ENCODE measurements around the gene RAB24. TPM values are rescaled to one million over a fixed set of nuclear protein-coding genes. Genes with fewer than 3 reads are reported as not detected.
A peak's percentile ranks its signal among the peaks of the same experiment; 100 is the strongest.
"Not testable (repeated sequence)": the region's sequence is repeated elsewhere in the genome, so short reads cannot be mapped to it uniquely, and the experiment has no call there.

RAB24 gene
- total RNA-seq, 2 donors from 2014 or later = 21.5 to 28.7 TPM

DNA sequence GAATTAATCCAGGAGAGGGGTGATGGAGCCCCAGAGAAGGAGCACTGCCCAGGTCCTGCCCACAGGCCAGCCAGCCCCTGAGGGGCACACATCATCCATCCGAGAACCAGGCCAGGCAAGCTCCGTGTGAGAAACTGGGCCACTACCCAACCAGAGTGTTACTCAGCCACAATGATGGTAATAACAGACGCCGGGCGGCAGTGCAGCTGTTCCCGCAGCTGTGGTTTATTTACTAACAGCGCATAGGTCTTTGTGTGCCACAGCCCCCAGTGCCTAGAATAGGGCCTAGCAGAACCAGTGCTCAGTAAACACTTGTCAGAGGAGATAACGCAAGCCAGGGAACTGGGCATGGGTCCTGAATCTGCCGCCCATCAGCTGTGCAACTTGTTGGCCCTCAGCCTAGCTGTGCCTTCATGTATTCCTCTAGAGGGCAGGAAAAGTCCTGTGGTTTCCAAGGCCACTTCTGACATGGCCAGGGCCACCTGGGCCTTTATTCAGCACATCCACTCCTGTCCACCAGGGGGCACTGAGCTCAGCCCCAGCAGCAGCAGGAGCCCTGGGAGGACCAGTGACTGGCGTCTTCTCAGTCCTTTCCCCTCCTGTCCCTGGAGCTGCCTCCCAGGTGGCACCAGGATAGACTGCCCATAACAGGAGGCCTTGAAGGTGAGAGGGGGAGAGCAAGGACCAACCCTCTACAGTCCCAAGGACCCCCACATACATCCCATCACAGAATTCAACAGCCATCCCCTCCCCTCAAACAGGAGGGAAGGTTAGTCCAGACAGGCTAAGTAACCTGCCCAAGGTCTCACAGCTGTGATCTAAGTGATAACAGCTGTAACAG is 6.1 kb upstream of the RAB24 start:
- Mint-ChIP-seq H3K27me3 (no peaks in the 10 kb centered on the region), H3K27ac (peak overlapping the region; percentile 56), H3K36me3 (ENCODE audit: low read depth) (peaks cover 34% of the 10 kb centered on the region), H3K9me3 (no peaks in the 10 kb centered on the region), H3K4me3 (peak overlapping the region; percentile 86), H3K4me1 (peaks cover 36% of the 10 kb centered on the region)
- peak; percentile 34 for ATAC-seq (replicated peaks)

DNA sequence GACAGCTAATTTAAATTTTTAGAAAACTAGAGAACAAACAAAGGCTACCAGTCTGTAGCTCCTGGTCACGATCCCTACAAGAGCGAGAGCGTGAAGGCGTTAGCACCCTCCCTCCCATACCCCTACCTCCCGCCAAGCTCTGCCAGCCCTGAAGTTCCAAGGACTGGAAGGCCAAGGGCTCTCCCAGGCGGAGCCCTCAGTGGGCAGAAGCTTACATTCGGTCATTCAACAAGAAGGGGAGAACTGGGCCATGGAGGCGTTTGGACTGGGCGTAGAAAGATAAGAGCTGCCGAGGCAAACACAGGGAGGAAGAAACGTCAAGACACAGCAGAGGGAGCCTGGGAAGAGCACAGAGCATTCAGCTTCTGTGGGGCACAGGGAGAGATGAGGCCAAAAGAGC is 5.2 kb upstream of the RAB24 start:
- Mint-ChIP-seq H3K36me3 (ENCODE audit: low read depth) (peaks cover 42% of the 10 kb centered on the region), H3K9me3 (no peaks in the 10 kb centered on the region), H3K4me1 (peaks cover 34% of the 10 kb centered on the region), H3K27me3 (no peaks in the 10 kb centered on the region), H3K27ac (peak overlapping the region; percentile 56), H3K4me3 (no peak overlapping the region)
- ATAC-seq (replicated peaks) = no peak

- peaks cover 48% of the 10 kb centered on the region for H3K36me3 Mint-ChIP-seq (ENCODE audit: low read depth)
- peaks cover 31% of the 10 kb centered on the region for H3K4me1 Mint-ChIP-seq
Measured at GRCh38 chr5:177307544-177308363, 4.2 kb upstream of the RAB24 start.

DNA sequence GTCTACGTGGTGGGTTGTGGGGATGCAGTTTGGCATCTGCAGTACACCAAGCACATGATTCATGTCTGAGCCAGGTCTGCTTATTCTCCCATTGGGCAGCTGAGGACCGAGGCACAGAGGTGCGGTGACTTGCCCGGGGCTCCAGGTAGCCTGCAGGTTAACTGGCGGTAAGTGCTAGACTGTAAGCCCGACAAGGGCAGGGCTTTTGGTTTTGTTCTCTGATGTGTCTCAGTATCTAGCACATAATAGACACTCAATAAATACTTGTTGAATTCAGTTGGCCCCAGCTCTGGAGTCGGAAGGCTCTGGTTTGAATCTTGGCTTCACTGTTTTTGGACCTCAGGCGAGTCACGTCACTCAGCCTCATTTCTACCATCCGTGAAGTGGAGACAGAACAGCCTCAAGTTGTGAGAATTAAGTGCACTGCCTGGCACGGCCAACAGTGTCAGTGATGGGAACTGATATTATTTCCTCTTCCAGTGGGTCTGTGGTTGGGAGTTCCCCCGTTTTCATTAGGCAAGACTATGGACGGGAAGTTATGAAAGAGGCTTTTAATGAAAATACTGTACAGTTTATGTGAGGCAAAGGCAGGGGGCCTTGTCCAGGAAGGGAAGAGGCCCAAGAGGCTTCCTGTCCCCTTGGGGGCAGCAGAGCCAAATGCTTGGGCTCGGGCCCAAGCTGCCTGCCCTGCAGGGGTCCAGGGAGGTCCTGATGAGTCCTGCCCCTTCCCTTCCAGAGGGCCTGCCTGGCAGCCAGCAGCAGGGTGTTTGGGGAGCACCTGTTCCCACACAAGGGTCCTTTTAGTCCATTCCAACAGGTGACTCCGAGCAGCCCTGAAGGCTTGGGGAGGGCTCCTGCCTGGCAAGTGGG is 3.4 kb upstream of the RAB24 start:
- ATAC-seq (replicated peaks) = no peak
- Mint-ChIP-seq H3K4me3 (peak overlapping the region; percentile 20), H3K9me3 (no peaks in the 10 kb centered on the region), H3K4me1 (peaks cover 38% of the 10 kb centered on the region), H3K27me3 (no peaks in the 10 kb centered on the region), H3K36me3 (ENCODE audit: low read depth) (peaks cover 57% of the 10 kb centered on the region), H3K27ac (peak overlapping the region; percentile 54)

More at GRCh38 chr5:177307544-177308363, 4.2 kb upstream of the RAB24 start:
- Mint-ChIP-seq H3K27me3 (no peaks in the 10 kb centered on the region), H3K4me3 (no peak overlapping the region), H3K27ac (no peak overlapping the region), H3K9me3 (no peaks in the 10 kb centered on the region)
- no peak for ATAC-seq (replicated peaks)

DNA sequence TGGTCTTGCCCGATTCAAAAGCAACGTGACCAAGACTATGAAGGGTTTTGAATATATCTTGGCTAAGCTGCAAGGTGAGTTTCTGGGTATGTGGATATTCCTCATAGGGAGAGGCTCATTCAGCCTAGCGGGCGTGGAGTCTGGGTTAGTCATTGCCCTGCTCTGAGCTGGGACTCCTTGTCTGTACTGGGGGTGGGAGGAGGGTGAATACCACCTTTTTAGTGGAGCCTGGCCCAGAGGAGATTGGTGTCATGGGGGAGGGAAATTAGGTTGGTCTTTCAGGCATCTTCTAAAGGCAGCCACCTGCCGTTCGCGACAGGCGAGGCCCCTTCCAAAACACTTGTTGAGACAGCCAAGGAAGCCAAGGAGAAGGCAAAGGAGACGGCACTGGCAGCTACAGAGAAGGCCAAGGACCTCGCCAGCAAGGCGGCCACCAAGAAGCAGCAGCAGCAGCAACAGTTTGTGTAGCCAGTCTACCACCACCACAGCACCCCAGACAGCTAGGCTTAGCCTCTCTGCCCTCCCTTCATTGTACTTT is 2.7 kb upstream of the RAB24 start:
- H3K4me3 Mint-ChIP-seq = peak overlapping the region; percentile 86
- H3K9me3 Mint-ChIP-seq; H3K27me3 Mint-ChIP-seq; ATAC-seq (replicated peaks): not testable (repeated sequence)
- H3K4me1 Mint-ChIP-seq = peaks cover 43% of the 10 kb centered on the region
- peak overlapping the region; percentile 54 for H3K27ac Mint-ChIP-seq
- peaks cover 63% of the 10 kb centered on the region for H3K36me3 Mint-ChIP-seq (ENCODE audit: low read depth)

DNA sequence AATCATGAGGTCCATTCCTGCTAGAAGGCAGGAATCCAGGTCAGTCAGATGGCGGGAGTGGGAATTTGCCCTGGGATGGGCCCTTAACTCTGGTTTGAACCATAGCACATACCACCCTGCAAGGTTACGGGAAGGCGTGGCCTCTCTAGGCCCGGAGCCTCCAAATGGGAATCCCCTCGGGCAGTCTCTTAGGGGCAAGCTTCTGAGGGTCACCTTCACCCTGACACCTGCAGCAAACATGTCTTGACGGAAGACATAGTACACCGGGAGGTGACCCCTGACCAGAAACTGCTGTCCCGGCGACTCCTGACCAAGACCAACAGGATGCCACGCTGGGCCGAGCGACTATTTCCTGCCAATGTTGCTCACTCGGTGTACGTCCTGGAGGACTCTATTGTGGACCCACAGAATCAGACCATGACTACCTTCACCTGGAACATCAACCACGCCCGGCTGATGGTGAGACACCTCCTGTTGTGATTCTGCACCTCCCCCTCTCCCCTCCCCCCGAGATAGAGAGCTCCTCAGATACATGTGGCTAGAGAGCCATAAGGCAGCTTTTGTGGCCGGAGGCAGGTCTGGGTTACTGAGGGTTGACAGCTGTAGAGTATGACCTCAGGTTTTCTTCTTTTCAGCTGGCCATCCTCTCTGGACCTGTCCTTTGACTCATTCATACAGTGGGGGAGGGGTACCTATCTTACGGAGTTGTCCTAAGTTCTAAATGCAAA is 1.0 kb upstream of the RAB24 start:
- no peaks in the 10 kb centered on the region for H3K27me3 Mint-ChIP-seq
- peaks cover 44% of the 10 kb centered on the region for H3K4me1 Mint-ChIP-seq
- H3K4me3 Mint-ChIP-seq = peak overlapping the region; percentile 86
- no peaks in the 10 kb centered on the region for H3K9me3 Mint-ChIP-seq
- peaks cover 69% of the 10 kb centered on the region for H3K36me3 Mint-ChIP-seq (ENCODE audit: low read depth)
- no peak for ATAC-seq (replicated peaks)
- H3K27ac Mint-ChIP-seq = peak overlapping the region; percentile 82

DNA sequence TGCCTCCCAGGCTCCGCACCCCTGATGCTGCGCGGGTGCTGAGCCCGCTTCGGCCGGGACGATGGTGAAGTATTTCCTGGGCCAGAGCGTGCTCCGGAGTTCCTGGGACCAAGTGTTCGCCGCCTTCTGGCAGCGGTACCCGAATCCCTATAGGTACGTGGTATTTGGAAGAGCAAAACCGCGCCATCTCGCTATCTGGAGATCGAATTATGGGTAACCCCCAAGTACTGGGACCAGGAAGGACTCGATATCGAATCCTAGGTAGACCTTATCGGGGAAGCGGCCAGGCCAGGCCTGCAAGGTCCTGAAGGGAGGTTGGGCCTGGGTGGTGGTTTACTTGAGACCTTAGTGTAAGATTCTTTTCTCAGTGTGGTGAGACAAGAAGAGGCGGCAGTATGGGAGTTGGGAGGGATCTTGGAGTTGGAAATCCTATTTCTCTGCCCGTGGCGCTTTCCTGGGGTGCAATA is 439 bp upstream of the RAB24 start:
- Mint-ChIP-seq H3K9me3 (no peaks in the 10 kb centered on the region), H3K27me3 (no peaks in the 10 kb centered on the region), H3K36me3 (ENCODE audit: low read depth) (peaks cover 69% of the 10 kb centered on the region), H3K27ac (peak overlapping the region; percentile 82), H3K4me1 (peaks cover 45% of the 10 kb centered on the region), H3K4me3 (peak overlapping the region; percentile 86)
- peak; percentile 5 for ATAC-seq (replicated peaks)

DNA sequence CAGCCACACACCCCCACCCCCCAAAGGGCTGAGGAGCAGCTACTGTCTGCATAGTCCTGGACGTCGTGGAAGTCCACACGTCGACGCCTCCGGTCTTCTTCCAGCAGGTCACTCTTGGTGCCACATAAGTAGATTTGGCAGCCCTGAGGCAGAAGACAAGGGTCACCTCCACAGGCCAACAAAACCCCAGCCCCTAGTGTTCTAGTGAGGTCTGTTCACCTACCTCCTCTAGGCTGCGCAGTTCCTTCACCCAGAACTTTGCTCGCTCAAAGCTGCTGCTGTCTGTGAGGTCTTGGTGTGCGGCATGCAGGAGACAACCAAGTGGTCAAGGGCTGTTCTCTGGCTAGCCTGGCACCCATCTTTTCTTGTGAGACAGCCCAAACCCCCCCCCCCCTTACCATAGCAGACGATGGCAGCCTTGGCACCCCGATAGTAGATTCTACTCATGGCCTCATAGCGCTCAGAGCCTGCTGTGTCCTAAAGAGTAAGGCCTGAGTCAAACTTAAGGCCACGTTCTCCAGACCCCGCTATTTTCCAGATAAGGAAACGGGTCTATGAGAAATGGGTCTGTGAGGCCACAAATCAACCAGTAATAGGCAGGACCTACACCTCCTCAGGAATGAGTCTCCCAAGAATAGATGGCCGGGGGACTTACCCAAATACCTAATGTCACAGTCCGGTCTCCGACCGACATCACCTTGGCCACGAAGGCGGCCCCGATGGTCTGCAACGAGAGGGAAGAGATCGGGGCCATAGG is 987 bp downstream of the RAB24 start:
- ATAC-seq (replicated peaks) = no peak
- Mint-ChIP-seq H3K4me1 (peaks cover 44% of the 10 kb centered on the region), H3K27ac (peak overlapping the region; percentile 76), H3K36me3 (ENCODE audit: low read depth) (peaks cover 65% of the 10 kb centered on the region), H3K4me3 (peak overlapping the region; percentile 86), H3K27me3 (no peaks in the 10 kb centered on the region), H3K9me3 (no peaks in the 10 kb centered on the region)

DNA sequence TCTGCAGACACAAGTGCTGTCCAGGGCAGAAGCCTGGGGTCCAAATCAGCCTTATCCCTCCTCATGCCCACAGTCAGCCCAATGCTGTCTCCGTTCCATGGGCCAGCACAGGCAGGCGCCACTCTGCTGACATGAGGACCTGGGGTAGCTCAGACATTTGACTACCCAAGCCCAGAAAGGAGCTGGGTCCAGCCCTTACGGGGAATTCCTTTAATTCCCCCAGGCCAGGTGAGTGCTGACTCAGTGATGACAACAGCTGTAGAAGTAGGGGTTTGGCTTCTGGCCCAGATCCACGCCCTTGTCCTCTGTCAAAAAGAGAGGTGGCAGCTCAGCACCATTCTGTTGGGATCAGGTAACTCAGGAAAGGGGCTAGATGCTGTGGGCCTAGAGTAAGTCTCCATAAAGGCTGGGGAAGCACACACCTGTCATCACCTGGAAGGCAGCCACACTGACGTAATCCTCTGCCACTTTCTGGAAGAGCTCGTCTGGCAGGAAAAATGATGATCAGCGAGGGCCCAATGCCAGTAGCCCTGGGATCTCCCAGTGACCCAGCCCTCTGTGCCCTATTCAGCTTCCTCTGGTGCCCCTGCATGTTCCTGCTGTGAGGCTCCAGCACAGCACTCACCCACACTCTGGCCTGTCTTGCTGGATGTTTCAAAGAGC is 1.9 kb downstream of the RAB24 start:
- H3K27ac Mint-ChIP-seq = peak overlapping the region; percentile 84
- H3K36me3 Mint-ChIP-seq (ENCODE audit: low read depth) = peaks cover 65% of the 10 kb centered on the region
- H3K4me1 Mint-ChIP-seq = peaks cover 43% of the 10 kb centered on the region
- peak overlapping the region; percentile 86 for H3K4me3 Mint-ChIP-seq
- ATAC-seq (replicated peaks) = no peak
- H3K9me3 Mint-ChIP-seq = no peaks in the 10 kb centered on the region
- H3K27me3 Mint-ChIP-seq = no peaks in the 10 kb centered on the region

DNA sequence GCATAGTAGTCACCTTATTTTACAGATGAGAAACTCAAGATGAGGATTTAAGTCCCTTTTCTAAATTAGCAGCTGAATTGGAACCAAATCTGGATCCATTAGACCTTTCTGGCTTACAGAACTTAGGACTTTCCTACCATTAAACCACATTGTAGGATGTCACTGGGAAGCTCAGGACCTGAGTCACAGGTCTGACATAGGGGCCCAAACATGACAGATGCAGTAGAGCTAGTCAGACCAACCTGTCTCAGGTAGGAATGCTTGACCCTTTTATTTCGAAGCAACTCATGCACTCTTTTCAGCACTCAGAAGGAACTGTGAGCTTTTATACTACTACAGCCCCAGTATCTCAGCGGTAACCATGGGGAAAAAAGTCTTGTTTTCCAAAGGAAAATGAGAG is 2.6 kb downstream of the RAB24 start:
- no peak for ATAC-seq (replicated peaks)
- peak overlapping the region; percentile 86 for H3K4me3 Mint-ChIP-seq
- peaks cover 65% of the 10 kb centered on the region for H3K36me3 Mint-ChIP-seq (ENCODE audit: low read depth)
- no peaks in the 10 kb centered on the region for H3K27me3 Mint-ChIP-seq
- H3K27ac Mint-ChIP-seq = peak overlapping the region; percentile 84
- no peaks in the 10 kb centered on the region for H3K9me3 Mint-ChIP-seq
- peaks cover 44% of the 10 kb centered on the region for H3K4me1 Mint-ChIP-seq

DNA sequence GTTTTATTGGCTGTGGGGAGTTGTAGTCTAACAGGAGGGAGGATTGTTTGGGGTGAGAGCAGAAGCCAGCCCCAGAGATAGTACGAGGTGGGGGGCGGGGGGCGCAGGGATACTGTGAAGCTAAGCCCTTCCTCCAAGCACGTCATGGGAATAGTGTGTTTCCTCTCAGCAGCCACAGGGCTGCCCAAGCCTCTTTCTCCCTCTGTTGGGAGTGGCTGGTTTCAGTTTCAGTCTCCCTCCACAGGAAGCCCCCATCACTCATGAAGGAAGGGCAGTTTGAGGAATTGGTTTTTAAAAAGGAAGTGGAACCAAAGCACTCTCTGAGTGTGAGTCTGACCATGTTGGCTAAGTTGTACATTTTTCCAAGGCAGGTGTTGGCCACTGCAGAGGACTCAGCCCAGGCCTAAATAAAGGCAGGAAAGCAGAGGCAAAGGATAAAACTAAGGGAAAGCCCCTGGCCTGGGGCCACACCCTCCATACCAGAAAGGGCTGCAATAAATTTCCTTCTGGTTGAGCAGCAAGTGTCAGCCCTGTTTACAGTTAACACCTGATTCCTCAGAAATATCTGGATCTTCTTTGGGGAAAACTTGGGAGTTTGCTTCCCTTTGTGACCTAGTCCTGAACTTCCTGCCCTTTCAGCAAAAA is 3.2 kb downstream of the RAB24 start:
- Mint-ChIP-seq H3K9me3 (no peaks in the 10 kb centered on the region), H3K36me3 (ENCODE audit: low read depth) (peaks cover 65% of the 10 kb centered on the region), H3K27ac (peak overlapping the region; percentile 84), H3K4me3 (peak overlapping the region; percentile 86), H3K4me1 (peaks cover 48% of the 10 kb centered on the region), H3K27me3 (no peaks in the 10 kb centered on the region)
- ATAC-seq (replicated peaks) = peak; percentile 13

- Mint-ChIP-seq H3K27me3 (no peaks in the 10 kb centered on the region), H3K4me1 (peaks cover 43% of the 10 kb centered on the region), H3K36me3 (ENCODE audit: low read depth) (peaks cover 65% of the 10 kb centered on the region), H3K9me3 (no peaks in the 10 kb centered on the region), H3K27ac (peak overlapping the region; percentile 84), H3K4me3 (no peak overlapping the region)
- ATAC-seq (replicated peaks) = no peak
Measured at GRCh38 chr5:177299697-177300096, 3.8 kb downstream of the RAB24 start.
